K562 (cell line): ENCODE data around the gene ZNRD2.

Experiments used
- JUNB ChIP-seq: fragments of 450-650 bp; formaldehyde crosslinking; conservative IDR thresholded peaks from 2 replicates; pipeline ENCODE4 v1.4.0; 2020; ENCODE audit warnings: mild to moderate bottlenecking
- POLR2A ChIP-seq: fragments of 450-650 bp; conservative IDR thresholded peaks from 2 replicates; pipeline ENCODE4 v1.6.1; 2016
- SREBF2 ChIP-seq: sonication (generic); formaldehyde crosslinking; IDR thresholded peaks from 2 replicates; pipeline ENCODE4 v1.4.0; 2020; ENCODE audit warnings: mild to moderate bottlenecking, missing genetic modification reagents
- SRF ChIP-seq, 2 experiments: fragments of 250-450, 450-650 bp in 1 of 2; sonication (Bioruptor Pico) in 1 of 2; sonication (generic) in 1 of 2; formaldehyde crosslinking; IDR thresholded peaks; 2 replicates each; pipeline versions ENCODE4 v1.5.0 to v1.5.1; 2020 to 2022; ENCODE audit warnings: mild to moderate bottlenecking in 1 of 2, missing genetic modification reagents in 1 of 2
- TAF1 ChIP-seq: IDR thresholded peaks from 2 replicates; pipeline ENCODE4 v1.6.1; 2011; ENCODE audit warnings: mild to moderate bottlenecking, low read length, moderate library complexity; ENCODE audit not compliant: insufficient read depth, control insufficient read depth, severe bottlenecking; ENCODE audit errors: extremely low read depth
- TF ChIP-seq, protein P1 (sequence below), 2 experiments: fragments of 450-650 bp in 1 of 2; sonication (generic) in 1 of 2; formaldehyde crosslinking in 1 of 2; IDR thresholded peaks in 1 of 2; conservative IDR thresholded peaks in 1 of 2; 2 replicates each; pipeline versions ENCODE4 v1.6.1 to v1.8.1; 2016 to 2023; ENCODE audit warnings: mild to moderate bottlenecking in 2 of 2, moderate library complexity in 2 of 2, inconsistent platforms in 1 of 2, missing genetic modification reagents in 1 of 2
- TF ChIP-seq, protein P2 (sequence below), 3 experiments: IDR thresholded peaks in 2 of 3; conservative IDR thresholded peaks in 1 of 3; 2 replicates each; pipeline ENCODE4 v1.5.1; 2011 to 2012; ENCODE audit warnings: low read length in 3 of 3, mild to moderate bottlenecking in 3 of 3, control low read depth in 2 of 3, improper control_type of control experiment in 1 of 3, inconsistent platforms in 1 of 3, low read depth in 1 of 3, mixed read lengths in 1 of 3, moderate library complexity in 1 of 3; ENCODE audit not compliant: insufficient read depth in 2 of 3
- TF ChIP-seq, protein P3 (sequence below): fragments of 450-650 bp; conservative IDR thresholded peaks from 2 replicates; pipeline ENCODE4 v1.6.1; 2016; ENCODE audit warnings: missing genetic modification characterization, low read depth, mild to moderate bottlenecking, control low read depth, missing compliant biosample characterization
- TF ChIP-seq, protein P4 (sequence below): sonication (generic); formaldehyde crosslinking; IDR thresholded peaks from 2 replicates; pipeline ENCODE4 v1.5.0; 2020; ENCODE audit warnings: missing genetic modification reagents
- TF ChIP-seq, protein P5 (sequence below): fragments of 250-450 bp; sonication (Bioruptor Pico); IDR thresholded peaks from 2 replicates; pipeline ENCODE4 v1.4.0; 2020

DNA sequence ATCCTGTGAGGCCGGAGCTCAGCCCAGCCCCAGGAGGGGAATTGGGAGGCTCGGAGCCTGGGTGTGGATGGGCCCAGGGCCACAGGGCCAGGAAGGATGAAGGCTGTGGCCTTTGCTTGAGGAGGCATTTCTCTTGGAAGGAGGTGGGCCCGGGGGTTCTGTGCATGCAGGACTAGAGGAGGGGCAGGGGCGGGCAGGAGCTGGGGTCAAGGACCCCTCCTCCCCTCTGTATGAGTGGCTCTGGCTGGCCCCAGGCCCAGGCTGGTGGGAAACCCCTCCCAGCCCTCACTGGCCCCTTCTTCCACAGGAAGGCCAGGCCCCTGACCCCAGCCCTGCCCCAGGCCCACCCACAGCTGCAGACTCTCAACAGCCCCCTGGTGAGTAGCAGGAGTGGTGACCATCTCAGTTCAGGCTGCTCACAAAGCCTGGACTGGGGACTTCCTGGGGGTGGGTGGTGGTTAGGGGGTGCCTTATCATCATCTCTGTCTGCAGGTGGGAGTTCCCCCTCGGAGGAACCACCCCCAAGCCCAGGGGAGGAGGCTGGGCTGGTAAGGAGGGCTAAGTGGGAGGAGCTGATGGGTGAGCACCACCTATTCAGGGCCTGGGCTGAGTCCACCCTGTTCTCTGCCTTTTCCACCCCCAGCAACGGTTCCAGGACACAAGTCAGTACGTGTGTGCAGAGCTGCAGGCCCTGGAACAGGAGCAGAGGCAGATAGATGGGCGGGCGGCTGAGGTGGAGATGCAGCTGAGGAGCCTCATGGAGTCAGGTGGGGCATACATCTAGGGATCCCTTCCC is 19.4 kb downstream of the ZNRD2 start:
- TF ChIP-seq, protein P1, sequence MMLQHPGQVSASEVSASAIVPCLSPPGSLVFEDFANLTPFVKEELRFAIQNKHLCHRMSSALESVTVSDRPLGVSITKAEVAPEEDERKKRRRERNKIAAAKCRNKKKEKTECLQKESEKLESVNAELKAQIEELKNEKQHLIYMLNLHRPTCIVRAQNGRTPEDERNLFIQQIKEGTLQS (IDR thresholded peaks at IDR 0.05) = no peak
- TF ChIP-seq, protein P1 (CRISPR knock-in tag; conservative IDR thresholded peaks at IDR 0.05) = no peak
- TF ChIP-seq, protein P2, sequence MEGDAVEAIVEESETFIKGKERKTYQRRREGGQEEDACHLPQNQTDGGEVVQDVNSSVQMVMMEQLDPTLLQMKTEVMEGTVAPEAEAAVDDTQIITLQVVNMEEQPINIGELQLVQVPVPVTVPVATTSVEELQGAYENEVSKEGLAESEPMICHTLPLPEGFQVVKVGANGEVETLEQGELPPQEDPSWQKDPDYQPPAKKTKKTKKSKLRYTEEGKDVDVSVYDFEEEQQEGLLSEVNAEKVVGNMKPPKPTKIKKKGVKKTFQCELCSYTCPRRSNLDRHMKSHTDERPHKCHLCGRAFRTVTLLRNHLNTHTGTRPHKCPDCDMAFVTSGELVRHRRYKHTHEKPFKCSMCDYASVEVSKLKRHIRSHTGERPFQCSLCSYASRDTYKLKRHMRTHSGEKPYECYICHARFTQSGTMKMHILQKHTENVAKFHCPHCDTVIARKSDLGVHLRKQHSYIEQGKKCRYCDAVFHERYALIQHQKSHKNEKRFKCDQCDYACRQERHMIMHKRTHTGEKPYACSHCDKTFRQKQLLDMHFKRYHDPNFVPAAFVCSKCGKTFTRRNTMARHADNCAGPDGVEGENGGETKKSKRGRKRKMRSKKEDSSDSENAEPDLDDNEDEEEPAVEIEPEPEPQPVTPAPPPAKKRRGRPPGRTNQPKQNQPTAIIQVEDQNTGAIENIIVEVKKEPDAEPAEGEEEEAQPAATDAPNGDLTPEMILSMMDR (IDR thresholded peaks at IDR 0.05 in 2 of 3, conservative IDR thresholded peaks at IDR 0.05 in 1 of 3; ENCODE audit: insufficient read depth in 2 of 3, low read depth in 1 of 3, low read length in 3 of 3) = no peak
- TF ChIP-seq SRF (CRISPR knock-in tag; IDR thresholded peaks at IDR 0.05) (no peak), JUNB (CRISPR knock-in tag) (no peak), SREBF2 (CRISPR knock-in tag) (no peak), TAF1 (no peak), POLR2A (no peak)
- TF ChIP-seq, protein P3, sequence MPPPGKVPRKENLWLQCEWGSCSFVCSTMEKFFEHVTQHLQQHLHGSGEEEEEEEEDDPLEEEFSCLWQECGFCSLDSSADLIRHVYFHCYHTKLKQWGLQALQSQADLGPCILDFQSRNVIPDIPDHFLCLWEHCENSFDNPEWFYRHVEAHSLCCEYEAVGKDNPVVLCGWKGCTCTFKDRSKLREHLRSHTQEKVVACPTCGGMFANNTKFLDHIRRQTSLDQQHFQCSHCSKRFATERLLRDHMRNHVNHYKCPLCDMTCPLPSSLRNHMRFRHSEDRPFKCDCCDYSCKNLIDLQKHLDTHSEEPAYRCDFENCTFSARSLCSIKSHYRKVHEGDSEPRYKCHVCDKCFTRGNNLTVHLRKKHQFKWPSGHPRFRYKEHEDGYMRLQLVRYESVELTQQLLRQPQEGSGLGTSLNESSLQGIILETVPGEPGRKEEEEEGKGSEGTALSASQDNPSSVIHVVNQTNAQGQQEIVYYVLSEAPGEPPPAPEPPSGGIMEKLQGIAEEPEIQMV (tag) = no peak
- TF ChIP-seq, protein P4, sequence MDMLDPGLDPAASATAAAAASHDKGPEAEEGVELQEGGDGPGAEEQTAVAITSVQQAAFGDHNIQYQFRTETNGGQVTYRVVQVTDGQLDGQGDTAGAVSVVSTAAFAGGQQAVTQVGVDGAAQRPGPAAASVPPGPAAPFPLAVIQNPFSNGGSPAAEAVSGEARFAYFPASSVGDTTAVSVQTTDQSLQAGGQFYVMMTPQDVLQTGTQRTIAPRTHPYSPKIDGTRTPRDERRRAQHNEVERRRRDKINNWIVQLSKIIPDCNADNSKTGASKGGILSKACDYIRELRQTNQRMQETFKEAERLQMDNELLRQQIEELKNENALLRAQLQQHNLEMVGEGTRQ (CRISPR knock-in tag) = no peak
- TF ChIP-seq, protein P5, sequence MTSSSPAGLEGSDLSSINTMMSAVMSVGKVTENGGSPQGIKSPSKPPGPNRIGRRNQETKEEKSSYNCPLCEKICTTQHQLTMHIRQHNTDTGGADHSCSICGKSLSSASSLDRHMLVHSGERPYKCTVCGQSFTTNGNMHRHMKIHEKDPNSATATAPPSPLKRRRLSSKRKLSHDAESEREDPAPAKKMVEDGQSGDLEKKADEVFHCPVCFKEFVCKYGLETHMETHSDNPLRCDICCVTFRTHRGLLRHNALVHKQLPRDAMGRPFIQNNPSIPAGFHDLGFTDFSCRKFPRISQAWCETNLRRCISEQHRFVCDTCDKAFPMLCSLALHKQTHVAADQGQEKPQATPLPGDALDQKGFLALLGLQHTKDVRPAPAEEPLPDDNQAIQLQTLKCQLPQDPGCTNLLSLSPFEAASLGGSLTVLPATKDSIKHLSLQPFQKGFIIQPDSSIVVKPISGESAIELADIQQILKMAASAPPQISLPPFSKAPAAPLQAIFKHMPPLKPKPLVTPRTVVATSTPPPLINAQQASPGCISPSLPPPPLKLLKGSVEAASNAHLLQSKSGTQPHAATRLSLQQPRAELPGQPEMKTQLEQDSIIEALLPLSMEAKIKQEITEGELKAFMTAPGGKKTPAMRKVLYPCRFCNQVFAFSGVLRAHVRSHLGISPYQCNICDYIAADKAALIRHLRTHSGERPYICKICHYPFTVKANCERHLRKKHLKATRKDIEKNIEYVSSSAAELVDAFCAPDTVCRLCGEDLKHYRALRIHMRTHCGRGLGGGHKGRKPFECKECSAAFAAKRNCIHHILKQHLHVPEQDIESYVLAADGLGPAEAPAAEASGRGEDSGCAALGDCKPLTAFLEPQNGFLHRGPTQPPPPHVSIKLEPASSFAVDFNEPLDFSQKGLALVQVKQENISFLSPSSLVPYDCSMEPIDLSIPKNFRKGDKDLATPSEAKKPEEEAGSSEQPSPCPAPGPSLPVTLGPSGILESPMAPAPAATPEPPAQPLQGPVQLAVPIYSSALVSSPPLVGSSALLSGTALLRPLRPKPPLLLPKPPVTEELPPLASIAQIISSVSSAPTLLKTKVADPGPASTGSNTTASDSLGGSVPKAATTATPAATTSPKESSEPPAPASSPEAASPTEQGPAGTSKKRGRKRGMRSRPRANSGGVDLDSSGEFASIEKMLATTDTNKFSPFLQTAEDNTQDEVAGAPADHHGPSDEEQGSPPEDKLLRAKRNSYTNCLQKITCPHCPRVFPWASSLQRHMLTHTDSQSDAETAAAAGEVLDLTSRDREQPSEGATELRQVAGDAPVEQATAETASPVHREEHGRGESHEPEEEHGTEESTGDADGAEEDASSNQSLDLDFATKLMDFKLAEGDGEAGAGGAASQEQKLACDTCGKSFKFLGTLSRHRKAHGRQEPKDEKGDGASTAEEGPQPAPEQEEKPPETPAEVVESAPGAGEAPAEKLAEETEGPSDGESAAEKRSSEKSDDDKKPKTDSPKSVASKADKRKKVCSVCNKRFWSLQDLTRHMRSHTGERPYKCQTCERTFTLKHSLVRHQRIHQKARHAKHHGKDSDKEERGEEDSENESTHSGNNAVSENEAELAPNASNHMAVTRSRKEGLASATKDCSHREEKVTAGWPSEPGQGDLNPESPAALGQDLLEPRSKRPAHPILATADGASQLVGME = no peak
